HG03439 (cell line): ENCODE measurements around the gene SH3TC1.

Experiments used
- ATAC-seq: cut with Tn5 transposase; IDR thresholded peaks from one replicate; pipeline ENCODE4 v1.9.1; 2021; ENCODE audit warnings: mild to moderate bottlenecking, moderate library complexity; ENCODE audit not compliant: unreplicated experiment

Gene SH3TC1

DNA sequence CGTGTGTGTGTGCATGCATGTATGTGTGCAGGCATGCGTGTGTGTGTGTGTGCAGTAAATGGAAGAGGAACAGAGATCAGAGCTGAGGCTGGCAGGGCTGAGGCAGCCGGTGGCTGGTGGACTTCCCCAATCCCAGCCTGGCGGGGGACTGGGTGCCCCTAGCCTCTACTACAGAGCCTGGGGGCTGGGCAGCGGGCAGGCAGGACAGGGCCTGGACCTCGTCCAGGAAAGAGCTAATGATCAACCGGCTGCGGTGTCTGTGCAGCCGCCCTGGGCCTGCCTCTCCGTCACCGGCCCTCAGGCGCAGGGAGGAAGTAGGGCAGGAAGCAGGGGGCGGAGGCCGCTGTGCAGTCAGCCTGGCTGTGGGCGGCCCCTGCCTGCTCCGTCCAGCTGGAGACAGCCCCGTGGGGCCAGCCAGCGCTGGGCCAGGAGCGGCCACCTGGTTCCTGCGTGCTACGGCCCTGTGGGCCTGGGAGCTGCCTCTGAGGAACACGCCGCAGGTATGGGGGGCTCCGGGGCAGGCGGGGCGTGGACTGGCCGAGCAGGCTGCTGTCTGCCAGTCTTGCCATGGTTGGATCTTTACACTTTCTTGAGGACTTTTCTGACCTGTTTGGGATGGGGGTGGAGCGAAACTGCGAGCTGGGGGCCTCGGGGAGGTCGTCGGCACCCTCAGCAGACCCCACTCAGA lies at the start of gene SH3TC1:
Gene SH3TC1, plus strand, starts transcription at position 385 of the 688 bp plus-strand sequence. CDS start 5,905 bp downstream, outside the sequence.
- ATAC-seq = peak; percentile 76

DNA sequence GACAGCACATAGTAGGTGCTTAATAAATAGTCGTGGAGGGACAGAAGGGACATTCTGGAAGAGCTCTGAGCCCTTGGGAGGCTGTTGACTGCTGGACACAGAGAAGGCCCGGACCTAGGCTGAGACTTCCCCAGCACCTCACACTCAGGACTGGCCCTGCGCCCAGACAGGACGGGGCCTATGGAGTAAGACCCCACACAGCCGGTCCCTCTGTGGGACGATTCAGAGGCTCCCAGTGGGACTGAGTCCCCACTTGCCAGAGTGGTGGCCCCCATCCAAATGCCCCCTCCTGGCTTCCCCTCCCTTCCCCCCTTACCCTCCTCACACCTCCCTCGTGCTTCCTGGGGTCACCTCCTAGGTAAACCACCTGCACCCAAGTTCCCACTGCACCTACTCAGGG lies 49.4 kb upstream of the SH3TC1 start:
- no peak for ATAC-seq

DNA sequence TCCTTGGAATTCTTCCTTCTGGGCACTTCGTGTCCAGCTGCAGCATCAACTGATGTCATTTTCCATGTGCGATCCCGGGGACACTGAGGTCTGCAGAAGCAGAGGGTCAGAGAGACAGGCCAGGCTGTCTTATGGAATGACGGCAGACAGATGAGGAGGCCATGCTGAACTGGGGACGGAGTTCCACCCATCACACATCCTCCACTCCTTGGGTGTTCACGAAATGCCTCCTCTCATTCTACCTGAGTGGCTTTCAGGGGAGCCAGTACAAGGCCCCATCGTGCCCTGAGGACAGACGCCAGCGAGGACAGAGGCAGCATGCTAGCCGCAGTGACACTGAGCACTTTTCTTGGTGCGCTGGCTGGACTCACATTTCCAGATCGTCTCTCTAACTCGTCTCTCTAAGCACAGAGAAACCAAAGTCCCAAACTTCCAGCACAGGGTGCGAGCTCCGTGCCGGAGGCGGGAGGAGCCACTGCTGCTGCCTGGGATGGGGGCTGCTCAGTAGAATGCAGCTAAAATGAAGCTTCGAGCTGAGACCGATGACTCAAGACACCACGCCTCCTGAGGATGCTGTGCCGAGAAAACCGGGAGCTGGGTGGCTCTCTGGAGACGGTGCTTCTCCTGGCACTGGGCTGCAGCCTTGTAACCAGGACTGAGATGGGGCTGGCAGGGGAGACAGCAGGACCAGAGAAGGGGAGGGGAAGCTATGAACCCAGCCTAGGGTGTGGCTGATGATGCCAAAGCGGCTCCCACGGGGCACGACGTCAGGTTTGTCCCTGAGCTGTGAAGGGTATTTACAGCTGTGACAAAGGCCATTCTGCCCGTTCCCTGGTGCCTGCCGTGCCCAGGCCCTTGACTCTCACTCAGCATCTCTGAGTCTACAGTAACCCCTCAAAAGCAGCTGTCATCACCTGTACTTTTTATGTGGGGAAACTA lies 48.7 kb upstream of the SH3TC1 start:
- ATAC-seq = no peak

DNA sequence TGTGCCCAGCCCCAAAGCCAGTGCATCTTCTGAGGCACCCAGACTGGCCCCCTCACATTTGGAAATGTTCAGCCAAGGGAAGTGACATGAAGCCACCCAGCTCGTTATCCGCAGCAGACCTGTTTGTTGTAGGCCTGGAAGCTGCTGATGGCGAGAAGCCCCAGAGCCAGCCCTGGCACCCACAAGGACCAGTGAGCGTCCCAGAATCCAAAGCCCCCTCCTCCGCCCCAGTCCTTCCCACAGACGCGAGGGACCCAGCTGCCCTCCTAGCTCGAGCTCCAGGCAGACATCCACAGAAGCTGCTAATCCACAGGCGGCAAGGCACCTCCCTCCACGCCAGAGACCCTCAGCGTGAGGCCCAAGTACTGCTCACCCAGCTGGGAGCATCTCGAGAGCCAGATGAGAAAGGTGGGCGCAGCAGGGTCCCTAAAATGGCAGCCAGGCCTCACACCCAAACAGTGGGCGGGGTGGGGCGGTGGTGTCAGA lies 47.9 kb upstream of the SH3TC1 start:
- ATAC-seq = no peak

DNA sequence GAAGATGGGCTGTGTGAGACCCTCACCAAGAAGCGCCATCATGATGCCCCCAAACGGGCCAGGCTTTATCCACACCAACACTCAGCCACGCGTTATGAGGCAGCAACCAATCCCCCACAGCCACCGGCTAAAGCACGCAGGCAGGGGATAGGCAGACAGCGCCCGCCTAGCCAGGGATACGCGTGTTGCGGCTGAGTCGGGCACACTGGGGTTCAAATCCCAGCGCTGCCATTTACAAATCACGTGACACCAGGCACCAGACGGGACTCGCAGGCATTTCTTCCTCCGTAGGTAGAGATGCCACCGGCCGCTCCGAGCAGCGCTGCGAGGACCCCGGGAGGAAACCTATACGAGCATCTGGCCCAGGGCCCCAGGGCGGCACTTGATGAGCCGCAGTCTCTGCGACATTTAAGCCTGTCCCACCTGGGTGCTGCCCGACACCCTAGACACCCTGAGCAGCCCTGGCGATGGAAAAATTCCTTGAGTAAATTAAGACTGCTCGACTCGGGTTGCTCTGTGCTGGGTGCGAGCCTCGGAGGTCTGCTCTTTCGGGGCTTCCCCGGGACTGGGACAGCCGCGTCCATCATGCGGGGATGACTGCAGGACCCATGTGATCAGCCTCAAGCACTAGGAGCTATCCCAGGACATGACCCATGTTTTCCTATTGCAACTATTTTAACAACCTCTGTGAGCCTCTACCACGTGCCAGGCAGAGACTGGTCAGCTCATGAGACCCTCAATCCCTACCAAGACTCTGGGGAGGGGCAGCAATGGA lies 46.8 kb upstream of the SH3TC1 start:
- no peak for ATAC-seq

DNA sequence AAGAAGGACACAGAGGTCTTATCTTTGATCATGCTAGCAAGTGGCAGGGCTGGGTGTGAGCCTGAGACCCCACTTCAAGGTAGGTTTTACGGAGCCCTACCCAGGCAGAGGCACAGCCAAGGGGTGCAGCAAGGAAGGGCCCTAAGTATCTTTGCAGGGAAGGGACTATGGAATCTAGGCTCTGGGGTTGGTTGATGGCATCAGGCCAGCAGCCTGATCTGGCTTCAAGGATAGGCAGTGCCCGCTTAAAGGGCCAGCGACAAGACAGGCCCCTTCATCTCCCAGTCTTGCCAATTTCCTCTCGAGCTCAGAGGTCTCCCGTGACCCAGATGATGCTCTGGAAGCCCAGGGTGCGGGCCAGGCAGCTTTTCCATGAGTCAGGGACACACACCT lies 46.2 kb upstream of the SH3TC1 start:
- ATAC-seq = no peak

DNA sequence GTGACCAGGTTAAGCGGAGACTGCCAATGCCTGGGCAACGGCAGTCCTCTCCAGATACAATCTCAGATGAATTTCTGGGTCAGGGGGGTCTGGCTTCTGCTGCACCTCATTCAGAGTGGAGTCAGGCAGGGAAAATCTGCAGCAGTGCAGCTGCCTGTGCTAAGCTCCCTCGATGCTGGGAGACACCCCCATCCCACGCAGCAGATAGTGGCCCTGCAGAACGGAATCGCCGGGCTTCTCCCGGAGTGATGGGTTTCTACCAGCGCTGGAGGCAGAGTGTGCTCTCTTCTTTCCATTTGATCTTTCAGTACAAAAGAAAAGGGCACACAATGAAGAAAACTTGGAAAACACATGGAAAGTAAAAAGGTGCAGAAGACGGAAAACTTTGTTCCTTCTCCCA lies 45.6 kb upstream of the SH3TC1 start:
- ATAC-seq = no peak

DNA sequence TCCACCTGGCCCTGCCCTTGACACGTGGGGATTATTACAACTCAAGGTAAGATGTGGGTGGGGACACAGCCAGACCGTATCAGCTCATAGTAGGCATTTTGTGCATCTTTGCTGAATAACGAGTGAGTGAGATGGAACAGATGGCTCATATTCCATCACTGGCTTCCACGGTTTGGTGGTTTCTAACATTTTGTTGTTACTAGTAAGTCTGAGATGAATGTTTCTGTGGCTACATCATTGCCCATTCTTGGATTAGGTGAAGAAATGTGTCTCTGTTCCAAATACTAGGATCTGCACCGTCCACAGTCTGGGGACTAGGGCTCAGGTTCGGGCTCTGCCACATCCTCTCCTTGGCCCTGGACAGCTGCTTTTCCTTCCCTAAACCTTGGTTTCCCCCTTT lies 44.0 kb upstream of the SH3TC1 start:
- no peak for ATAC-seq

DNA sequence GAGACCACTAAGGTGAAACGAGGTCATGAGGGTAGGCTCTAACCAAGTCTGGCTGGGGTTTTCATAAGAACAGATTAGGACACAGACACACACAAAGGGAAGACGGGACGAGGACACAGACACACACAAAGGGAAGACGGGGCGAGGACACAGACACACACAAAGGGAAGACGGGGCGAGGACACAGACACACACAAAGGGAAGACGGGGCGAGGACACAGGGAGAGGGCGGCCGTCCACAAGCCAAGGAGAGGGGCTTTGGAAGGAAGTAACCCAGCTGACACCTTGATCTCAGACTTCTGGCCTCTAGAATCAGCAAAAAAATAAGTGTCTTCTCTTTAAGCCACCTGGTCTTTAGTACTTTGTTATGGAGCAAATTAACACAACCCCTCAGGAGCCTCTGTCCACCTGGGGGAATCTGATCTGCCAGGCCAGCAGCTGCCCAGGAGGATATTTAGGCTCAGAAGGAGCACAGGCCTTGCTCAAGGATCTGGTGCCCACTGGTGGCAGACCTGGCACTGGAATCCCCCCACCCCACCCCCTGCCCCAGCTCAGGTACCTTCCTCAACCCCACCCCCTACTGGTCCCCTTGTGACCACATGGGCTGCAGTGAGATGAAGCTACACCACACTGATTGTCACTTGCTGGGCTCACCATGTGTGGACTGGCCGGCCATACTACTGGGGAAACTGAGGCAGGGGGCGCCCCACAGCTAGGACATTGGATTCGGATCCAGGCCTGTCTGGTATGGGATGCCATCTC lies 43.2 kb upstream of the SH3TC1 start:
- no peak for ATAC-seq

DNA sequence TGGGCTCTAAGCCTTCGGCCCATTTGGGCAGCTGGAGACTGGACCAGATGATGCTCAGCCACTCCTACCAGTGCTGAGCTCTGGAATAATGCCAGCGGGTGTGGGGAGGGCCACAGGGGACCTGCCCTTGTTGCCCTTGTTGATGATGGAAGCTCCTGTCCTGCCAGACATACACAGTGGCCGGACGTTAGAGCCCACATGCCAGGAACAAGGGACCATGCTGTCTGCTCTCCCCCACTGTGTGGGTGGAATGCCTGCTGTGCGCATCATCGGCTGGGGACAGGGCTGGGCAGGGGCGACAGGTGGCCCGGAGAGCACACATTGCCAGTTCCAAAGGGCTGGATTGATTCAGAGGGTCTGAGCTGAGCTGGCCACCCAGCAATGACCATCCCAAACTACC lies 42.5 kb upstream of the SH3TC1 start:
- no peak for ATAC-seq

DNA sequence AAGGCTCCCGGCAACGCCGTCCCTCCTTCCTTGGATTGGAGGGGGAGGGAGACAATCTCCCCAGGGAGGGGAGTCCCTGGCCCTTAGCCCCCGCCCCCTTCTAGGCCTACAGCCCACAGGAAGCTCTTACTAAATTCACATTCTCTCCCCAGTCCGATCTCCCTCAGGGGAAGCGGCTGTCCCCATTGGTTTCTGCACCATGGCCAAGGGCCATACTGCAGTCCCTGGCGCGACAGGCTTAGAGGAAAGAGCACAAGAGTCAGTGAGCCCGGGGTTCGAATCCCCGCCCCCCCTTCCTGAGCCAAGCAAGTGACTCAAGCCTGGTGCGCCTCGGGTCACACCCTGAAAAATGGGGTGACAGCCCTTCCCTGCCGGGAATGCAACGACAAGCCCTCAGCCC lies 41.6 kb upstream of the SH3TC1 start:
- no peak for ATAC-seq

DNA sequence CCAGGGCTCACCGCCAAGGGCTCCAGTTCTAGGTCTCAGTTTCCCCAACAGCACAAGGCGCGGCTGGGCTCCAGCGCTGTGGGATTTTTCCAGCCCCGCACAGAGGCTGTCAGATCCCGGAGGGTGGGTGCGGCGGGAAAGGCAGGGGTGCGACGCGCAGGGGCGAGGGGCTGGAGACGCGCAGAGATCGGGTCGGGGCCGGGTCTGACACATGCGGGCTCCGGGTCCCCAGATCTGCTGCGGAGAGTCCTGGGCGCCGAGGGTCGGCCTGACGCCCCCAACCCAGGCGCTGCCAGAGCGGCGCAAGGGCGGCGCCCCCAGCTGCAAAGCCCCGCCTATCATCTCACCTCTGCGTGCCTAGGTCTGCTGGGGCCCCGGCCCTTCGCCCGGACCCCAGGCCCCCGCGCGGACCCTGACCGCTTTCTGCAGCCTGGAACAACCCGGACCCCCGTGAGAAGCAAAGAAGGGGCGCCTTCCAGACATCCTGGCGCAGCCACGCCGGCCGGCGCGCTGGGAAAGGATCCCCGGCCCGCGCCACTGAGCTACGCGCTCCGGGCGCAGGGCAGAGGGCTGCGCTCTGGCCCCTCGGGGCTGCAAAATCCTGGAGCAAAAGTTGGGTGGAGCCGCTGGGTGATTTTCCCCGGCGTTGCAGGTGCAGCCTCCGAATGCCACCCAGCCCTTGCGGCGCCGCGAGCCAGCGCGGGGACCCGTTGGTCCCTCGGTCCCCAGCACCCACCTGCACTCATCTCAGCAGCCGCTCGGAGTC lies 41.0 kb upstream of the SH3TC1 start:
- ATAC-seq = no peak

DNA sequence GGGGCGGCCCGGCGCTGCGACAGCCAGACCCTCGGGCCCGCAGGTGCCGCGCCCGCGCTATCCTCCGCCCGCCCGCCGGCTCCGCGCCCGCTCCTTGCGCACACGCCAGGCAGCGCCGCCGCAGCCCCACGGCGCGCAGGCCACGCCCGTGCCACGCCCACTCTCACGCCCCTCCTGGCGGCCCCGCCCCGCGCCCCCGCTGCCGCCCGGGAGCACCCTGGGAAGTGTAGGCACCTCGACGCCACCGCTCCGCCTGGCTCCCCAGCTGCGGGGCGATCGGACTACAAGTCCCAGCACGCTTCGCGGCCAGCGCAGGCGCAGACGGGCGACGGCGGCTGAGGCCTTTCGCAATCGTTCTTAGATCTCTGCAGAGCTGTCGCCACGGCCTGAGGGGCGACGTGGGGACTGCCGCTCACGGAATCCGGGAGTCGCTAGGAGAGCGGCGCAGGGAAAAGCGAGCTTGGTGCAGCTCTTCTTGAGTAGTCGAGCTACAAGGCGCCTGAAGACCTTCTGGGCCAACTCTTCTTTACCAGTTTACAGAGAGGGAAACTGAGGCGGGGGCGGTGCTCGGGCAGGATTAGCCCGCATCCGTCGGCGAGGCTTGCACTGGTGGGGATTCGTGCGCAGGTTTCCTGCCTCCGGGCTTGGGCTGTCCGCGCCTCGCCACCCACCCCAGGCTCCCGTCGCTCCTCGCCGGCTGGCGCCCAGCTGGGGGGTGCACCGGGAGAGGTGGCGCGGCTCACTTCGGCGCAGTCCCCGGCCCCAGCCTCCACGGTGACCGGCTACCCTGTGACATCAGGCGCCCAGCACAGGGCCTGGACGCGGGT lies 40.2 kb upstream of the SH3TC1 start, which contains the start of gene ABLIM2:
Gene ABLIM2, minus strand, starts transcription at position 104 of the 827 bp plus-strand sequence. CDS start 124 bp downstream, outside the sequence.
- peak; percentile 97 for ATAC-seq

DNA sequence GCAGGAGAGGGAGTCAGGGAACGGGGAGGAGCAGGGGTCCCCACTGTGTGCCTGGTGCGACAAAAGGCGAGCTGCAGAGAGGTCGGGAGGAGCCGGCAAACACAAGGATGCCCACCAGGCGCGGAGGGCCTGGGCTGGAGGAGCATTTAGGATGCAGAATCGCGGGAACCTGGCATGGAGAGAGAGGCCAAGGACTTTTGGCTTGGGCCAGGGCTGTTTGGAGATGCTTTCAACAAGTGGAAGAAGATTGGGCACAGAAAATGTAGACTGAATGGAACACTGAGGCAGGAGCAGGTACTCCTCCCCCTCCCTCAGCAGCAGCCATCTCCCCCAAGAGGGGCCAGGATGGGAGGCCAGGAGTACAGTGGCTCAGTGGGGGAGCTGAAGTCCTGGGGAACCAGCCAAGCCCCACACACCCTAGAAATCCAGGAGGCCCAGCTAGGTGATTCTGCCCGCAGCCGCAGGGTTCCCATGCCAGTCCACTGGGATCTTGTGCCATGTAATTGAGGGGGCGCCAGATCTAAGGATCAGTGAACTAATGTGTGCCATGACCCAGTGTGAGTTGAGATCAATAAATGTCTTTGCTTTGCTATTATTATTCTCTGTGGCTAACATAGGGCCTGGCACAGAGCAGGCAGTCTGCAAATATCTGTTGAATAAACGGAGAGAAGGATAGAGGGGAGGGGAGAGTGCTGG lies 39.4 kb upstream of the SH3TC1 start:
- ATAC-seq = no peak

DNA sequence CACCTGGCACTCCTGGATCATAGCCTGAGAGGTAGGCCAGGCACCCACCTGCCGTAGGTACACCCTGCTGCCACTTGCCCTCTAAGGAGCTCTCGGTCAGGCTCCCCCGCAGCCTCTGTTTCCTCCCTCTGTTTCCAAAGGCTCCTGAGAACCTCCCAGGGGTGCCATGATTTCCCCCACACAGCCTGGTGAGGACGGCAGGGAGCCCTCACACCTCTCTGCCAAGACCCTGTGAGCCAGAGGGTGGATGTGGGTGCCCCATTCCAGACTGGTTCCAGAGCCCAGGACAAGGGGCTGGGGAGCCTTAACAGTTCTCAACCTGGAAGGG lies 38.9 kb upstream of the SH3TC1 start:
- no peak for ATAC-seq

DNA sequence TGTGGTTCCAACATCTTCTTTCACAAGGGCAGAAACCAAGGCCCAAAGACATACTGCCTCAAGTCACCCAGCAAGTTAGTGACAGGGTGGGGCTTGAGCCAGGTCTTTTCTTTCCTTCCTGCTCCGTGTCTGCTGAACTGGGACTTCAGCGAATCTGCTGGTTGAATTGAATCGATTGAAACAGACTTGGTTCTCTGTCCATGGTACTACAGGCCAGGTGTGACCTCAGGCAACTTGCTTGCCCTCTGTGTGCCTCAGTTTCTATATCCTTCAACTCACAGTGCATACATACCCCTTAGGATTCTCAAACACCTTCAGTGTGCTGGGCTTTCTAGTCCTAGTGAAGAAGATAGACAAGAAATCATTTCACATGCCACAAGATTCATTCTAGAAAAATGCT lies 38.5 kb upstream of the SH3TC1 start:
- no peak for ATAC-seq

DNA sequence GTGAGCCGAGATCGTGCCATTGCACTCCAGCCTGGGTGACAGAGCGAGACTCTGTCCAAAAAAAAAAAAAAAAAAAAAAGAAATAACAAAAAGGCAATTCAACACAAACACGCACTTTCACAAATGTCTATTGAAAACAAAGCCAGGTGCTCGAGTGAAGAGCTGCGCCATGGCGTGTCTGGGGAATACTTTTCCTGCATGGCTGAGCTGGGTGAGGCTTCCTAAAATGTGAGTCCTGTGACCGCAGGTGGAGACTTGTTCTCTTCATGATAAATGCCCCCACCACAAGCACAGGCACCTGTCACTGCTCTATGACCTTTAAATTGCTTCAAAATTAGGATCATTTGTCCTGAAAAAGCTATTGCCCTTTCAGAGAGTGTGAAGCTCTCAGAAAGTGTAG lies 36.5 kb upstream of the SH3TC1 start:
- ATAC-seq = no peak

DNA sequence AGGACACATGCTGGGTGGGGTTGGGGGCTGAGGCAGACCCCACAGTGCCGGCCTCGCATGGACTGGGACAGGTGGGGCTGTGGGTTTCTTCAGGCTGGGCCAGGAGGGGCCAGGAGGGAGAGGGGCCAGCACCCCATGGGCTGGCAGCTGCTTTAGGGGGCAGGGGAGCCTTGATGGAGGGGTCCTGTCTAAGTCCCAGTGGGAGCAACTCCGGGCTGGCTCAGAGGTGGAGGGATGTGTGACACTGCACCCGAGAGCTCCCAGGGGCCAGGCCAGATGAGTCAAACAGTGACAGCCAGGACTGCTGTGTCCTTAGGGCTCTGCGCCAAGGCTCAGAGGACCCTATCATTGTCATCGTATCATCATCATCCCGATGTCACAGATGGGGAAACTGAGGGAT lies 36.1 kb upstream of the SH3TC1 start:
- ATAC-seq = no peak
